GM23338 (cell line): ENCODE results near the gene NAB2. TPM values are rescaled to one million over a fixed set of nuclear protein-coding genes. Genes with fewer than 3 reads are reported as not detected.
A peak's percentile ranks its signal among the peaks of the same experiment; 100 is the strongest.

Source experiments
- ATAC-seq: fragments of 200-7000 bp; cut with Tn5 transposase; 3 replicates; pipeline ENCODE4 v1.9.1; 2020
- DNase-seq: peaks from one replicate; pipeline ENCODE4 v3.0.0-alpha.2; 2015; ENCODE audit warnings: low spot score
- H2AFZ ChIP-seq: fragments of 200-600 bp; sonication (generic); 2 replicates; pipeline ENCODE4 v1.8.0; 2016; ENCODE audit warnings: antibody characterized with exemption, mild to moderate bottlenecking, moderate library complexity
- H3F3A ChIP-seq: fragments of 200-600 bp; sonication (generic); replicated peaks from 2 replicates; pipeline ENCODE4 v1.8.0; 2017; ENCODE audit warnings: antibody characterized with exemption, mixed run types, low read depth
- H3K27ac ChIP-seq: fragments of 200-600 bp; sonication (generic); 2 replicates; pipeline ENCODE4 v1.6.1; 2016; ENCODE audit warnings: low read depth
- H3K27me3 ChIP-seq: fragments of 200-600 bp; sonication (generic); 2 replicates; pipeline ENCODE4 v1.8.0; 2016; ENCODE audit warnings: mild to moderate bottlenecking, mixed run types, moderate library complexity; ENCODE audit not compliant: insufficient read depth
- H3K36me3 ChIP-seq: fragments of 200-600 bp; sonication (generic); 2 replicates; pipeline ENCODE4 v1.8.0; 2016; ENCODE audit warnings: mild to moderate bottlenecking; ENCODE audit not compliant: insufficient read depth
- H3K4me1 ChIP-seq: fragments of 200-600 bp; sonication (generic); 2 replicates; pipeline ENCODE4 v1.8.0; 2016; ENCODE audit warnings: mild to moderate bottlenecking, moderate library complexity; ENCODE audit not compliant: insufficient read depth
- H3K4me2 ChIP-seq: fragments of 200-600 bp; sonication (generic); 2 replicates; pipeline ENCODE4 v1.7.1; 2017; ENCODE audit warnings: mixed run types
- H3K4me3 ChIP-seq: fragments of 200-600 bp; sonication (generic); 2 replicates; pipeline ENCODE4 v1.6.1; 2016; ENCODE audit warnings: mixed run types
- H3K79me2 ChIP-seq: fragments of 200-600 bp; sonication (generic); replicated peaks from 2 replicates; pipeline ENCODE4 v1.8.0; 2017; ENCODE audit warnings: mild to moderate bottlenecking; ENCODE audit not compliant: insufficient read depth
- H3K9me2 ChIP-seq: fragments of 200-600 bp; sonication (generic); 2 replicates; pipeline ENCODE4 v1.8.0; 2017; ENCODE audit not compliant: insufficient read depth
- H4K20me1 ChIP-seq: fragments of 200-600 bp; sonication (generic); replicated peaks from 2 replicates; pipeline ENCODE4 v1.8.0; 2017; ENCODE audit warnings: mild to moderate bottlenecking; ENCODE audit not compliant: insufficient read depth
- H3K27ac Mint-ChIP-seq: 2 replicates; pipeline ENCODE4 v1.8.0; 2020; ENCODE audit warnings: inconsistent platforms, mild to moderate bottlenecking, moderate library complexity, mixed read lengths
- H3K27me3 Mint-ChIP-seq: 3 replicates; pipeline ENCODE4 v1.8.0; 2022; ENCODE audit warnings: low read depth, mild to moderate bottlenecking, moderate library complexity, mixed read lengths, inconsistent platforms; ENCODE audit not compliant: insufficient read depth, poor library complexity
- H3K36me3 Mint-ChIP-seq: 3 replicates; pipeline ENCODE4 v1.8.0; 2021; ENCODE audit warnings: low read depth, mild to moderate bottlenecking, inconsistent platforms, moderate library complexity, mixed read lengths
- H3K4me1 Mint-ChIP-seq: 3 replicates; pipeline ENCODE4 v1.8.0; 2020; ENCODE audit warnings: mild to moderate bottlenecking, inconsistent platforms, mixed read lengths
- H3K4me3 Mint-ChIP-seq: 3 replicates; pipeline ENCODE4 v1.8.0; 2021; ENCODE audit warnings: moderate library complexity, mild to moderate bottlenecking, inconsistent platforms, mixed read lengths
- H3K9me3 Mint-ChIP-seq: 3 replicates; pipeline ENCODE4 v1.8.0; 2020; ENCODE audit warnings: moderate library complexity, mild to moderate bottlenecking, inconsistent platforms, mixed read lengths
- CREB1 ChIP-seq: fragments of 250-450 bp; sonication (Bioruptor Pico); IDR thresholded peaks from 2 replicates; pipeline ENCODE4 v1.5.0; 2020; ENCODE audit warnings: low read depth, mild to moderate bottlenecking, moderate library complexity
- CTCF ChIP-seq, 2 experiments: fragments of 200-600 bp in 1 of 2; sonication (generic) in 1 of 2; conservative IDR thresholded peaks; 2 replicates each; pipeline versions ENCODE4 v1.5.1 to v1.6.1; 2016 to 2017; ENCODE audit warnings: antibody characterized with exemption in 2 of 2, low read depth in 2 of 2, mild to moderate bottlenecking in 2 of 2, moderate library complexity in 1 of 2
- ETS1 ChIP-seq: IDR thresholded peaks from 2 replicates; pipeline ENCODE4 v1.6.1; 2016; ENCODE audit warnings: antibody characterized with exemption
- EZH2phosphoT487 ChIP-seq: fragments of 200-600 bp; sonication (generic); IDR thresholded peaks from one replicate; pipeline ENCODE4 v1.8.1; 2018; ENCODE audit warnings: antibody characterized with exemption; ENCODE audit not compliant: unreplicated experiment
- JUNB ChIP-seq: IDR thresholded peaks from one replicate; pipeline ENCODE4 v1.6.1; 2016; ENCODE audit warnings: antibody characterized with exemption; ENCODE audit not compliant: unreplicated experiment
- POLR2AphosphoS5 ChIP-seq: IDR thresholded peaks from 2 replicates; pipeline ENCODE4 v1.6.1; 2016; ENCODE audit warnings: antibody characterized with exemption, low read depth
- REST ChIP-seq: IDR thresholded peaks from one replicate; pipeline ENCODE4 v1.6.1; 2018; ENCODE audit warnings: antibody characterized with exemption; ENCODE audit not compliant: unreplicated experiment
- STAT1 ChIP-seq: IDR thresholded peaks from one replicate; pipeline ENCODE4 v1.6.1; 2016; ENCODE audit warnings: antibody characterized with exemption; ENCODE audit not compliant: unreplicated experiment
- ZNF331 ChIP-seq: fragments of 250-450 bp; sonication (Bioruptor Pico); IDR thresholded peaks from 2 replicates; pipeline ENCODE4 v1.5.0; 2020; ENCODE audit warnings: low read depth, mild to moderate bottlenecking, moderate library complexity
- ZNF462 ChIP-seq: fragments of 250-450 bp; sonication (Bioruptor Pico); IDR thresholded peaks from 2 replicates; pipeline ENCODE4 v1.5.0; 2020; ENCODE audit warnings: mild to moderate bottlenecking, moderate library complexity
- polyA plus RNA-seq: library from polyadenylated mRNA; unstranded; fragments of >200 nt; fragmentation: Nextera tagmentation; extraction: Ambion mirVana; gene quantifications from 2 replicates; pipeline ENCODE4 v1.2.1, GENCODE V29; 2016
- total RNA-seq: library from RNA; depleted of rRNA; stranded (reverse); fragments of >200 nt; shearing (Covaris generic); gene quantifications from 2 replicates; pipeline ENCODE4 v1.2.3, GENCODE V29; 2014

NAB2 gene
- total and polyA plus RNA-seq, 2 experiments from 2014 or later: 6.5 to 19.8 TPM

- Mint-ChIP-seq H3K9me3 (peaks cover 7% of the 10 kb centered on the region; the same call in 1 of the 3 replicates), H3K4me3 (peak within 1 kb of the TSS; percentile 86), H3K27me3 (peaks cover 45% of the 10 kb centered on the region), H3K36me3 (peaks cover 20% of the 10 kb centered on the region), H3K27ac (peak within 1 kb of the TSS; percentile 93), H3K4me1 (peaks cover 52% of the 10 kb centered on the region)
- DNase-seq (peak; percentile 86), ATAC-seq (peak; percentile 40)
- no peaks in the 10 kb centered on the region for H3K27me3 ChIP-seq
- H3K4me1 ChIP-seq: peaks cover 44% of the 10 kb centered on the region
- peaks cover 3% of the 10 kb centered on the region; the same call in 1 of the 2 replicates for H3K36me3 ChIP-seq
- H2AFZ ChIP-seq: peak within 1 kb of the TSS; percentile 66; the same call in 1 of the 2 replicates
- H4K20me1 ChIP-seq: peaks cover 23% of the 10 kb centered on the region
- TF ChIP-seq JUNB (no peak), REST (no peak), ZNF462 (CRISPR knock-in tag) (no peak), STAT1 (no peak), ETS1 (0 out of 2 replicates have a peak, but pooled peaks have one; percentile 14), CREB1 (CRISPR knock-in tag) (no peak; the same call in 1 of the 2 replicates), ZNF331 (CRISPR knock-in tag) (no peak), CTCF (conservative IDR thresholded peaks at IDR 0.05; ENCODE audit: low read depth in 2 of 2) (no peak), POLR2AphosphoS5 (peak; percentile 59; the same call in 1 of the 2 replicates), EZH2phosphoT487 (no peak)
- H3F3A ChIP-seq: peaks cover 12% of the 10 kb centered on the region; the same call in 1 of the 2 replicates
- peaks cover 41% of the 10 kb centered on the region for H3K79me2 ChIP-seq
- H3K9me2 ChIP-seq: no peaks in the 10 kb centered on the region
- peak within 1 kb of the TSS; percentile 96 for H3K4me2 ChIP-seq
- H3K4me3 ChIP-seq: peak within 1 kb of the TSS; percentile 98
- peak within 1 kb of the TSS; percentile 97 for H3K27ac ChIP-seq
Observed at GRCh38 chr12:57127726-57128518, 39.0 kb downstream of the NAB2 start, which contains the start of gene LRP1. Gene LRP1 (plus strand): TSS chr12:57128483. CDS start chr12:57128965, 482 bp downstream.
